Left ventricle myocardium inferior (tissue), 1 donor: ENCODE data around the gene CACNA1I. TPM values are rescaled to one million over a fixed set of nuclear protein-coding genes. Genes with fewer than 3 reads are reported as not detected.
"Not testable (repeated sequence)": the region's sequence is repeated elsewhere in the genome, so short reads cannot be mapped to it uniquely, and the experiment has no call there.

ENCODE experiments used
- DNase-seq: peaks from one replicate; pipeline ENCODE4 v3.0.0-alpha.2; 2020
- H3K27ac ChIP-seq: fragments of 200-600 bp; replicated peaks from 2 replicates; pipeline ENCODE4 v1.8.0; 2021
- H3K27me3 ChIP-seq: fragments of 200-600 bp; 2 replicates; pipeline ENCODE4 v1.8.0; 2021; ENCODE audit warnings: low read depth
- H3K36me3 ChIP-seq: fragments of 200-600 bp; 2 replicates; pipeline ENCODE4 v1.8.0; 2021
- H3K4me1 ChIP-seq: fragments of 200-600 bp; 2 replicates; pipeline ENCODE4 v1.8.0; 2021
- H3K4me3 ChIP-seq: fragments of 200-600 bp; 2 replicates; pipeline ENCODE4 v1.8.0; 2021; ENCODE audit warnings: mild to moderate bottlenecking, moderate library complexity
- H3K9me3 ChIP-seq: fragments of 200-600 bp; replicated peaks from 2 replicates; pipeline ENCODE4 v1.8.0; 2021
- CTCF ChIP-seq: fragments of 200-600 bp; IDR thresholded peaks from 2 replicates; pipeline ENCODE4 v1.8.0; 2021; ENCODE audit warnings: antibody characterized with exemption, mild to moderate bottlenecking, borderline replicate concordance
- intact Hi-C: fragments of 100-400 bp; cut with micrococcal nuclease; formaldehyde crosslinking; loops from one replicate; pipeline ENCODE4 v1.11.0; 2022
- total RNA-seq: library from RNA; stranded (reverse); fragmentation: NEBNext Ultra II Directional; extraction: Animal tissue kit (Norgen Biotek cat#: 25700); gene quantifications from one replicate; pipeline ENCODE4 v1.2.1, GENCODE V29; 2021
- donor health status: DM: no; HTN: yes; CAD: no; lungs with severe emphysema.

The CACNA1I gene
- total RNA-seq, 1 donor from 2014 or later, result 0.05 TPM

- no peak overlapping the region for H3K27ac ChIP-seq
- intact Hi-C loops, result no loop called here
- DNase-seq, result no peak
- no peaks in the 10 kb centered on the region for H3K36me3 ChIP-seq
- no peaks in the 10 kb centered on the region for H3K9me3 ChIP-seq
- H3K4me1 ChIP-seq, result no peaks in the 10 kb centered on the region
- peaks cover 99% of the 10 kb centered on the region for H3K27me3 ChIP-seq
- TF ChIP-seq CTCF, result no peak
- no peak overlapping the region for H3K4me3 ChIP-seq
These were observed 158.8 kb downstream of the CACNA1I start for GRCh38 chr22:39729141-39729934.

- TF ChIP-seq CTCF, result no peak
- Histone ChIP-seq H3K27me3 (peaks cover 99% of the 10 kb centered on the region), H3K27ac (no peak overlapping the region), H3K36me3 (no peaks in the 10 kb centered on the region), H3K4me3 (no peak overlapping the region), H3K4me1 (no peaks in the 10 kb centered on the region), H3K9me3 (no peaks in the 10 kb centered on the region)
- DNase-seq, result no peak
- intact Hi-C loops, result no loop called here
These were observed 160.9 kb downstream of the CACNA1I start for GRCh38 chr22:39731481-39731880.

GRCh38 chr22:39731881-39732555 lies 161.5 kb downstream of the CACNA1I start:
- H3K27ac ChIP-seq, result no peak overlapping the region
- no peaks in the 10 kb centered on the region for H3K9me3 ChIP-seq
- H3K4me1 ChIP-seq, result no peaks in the 10 kb centered on the region
- H3K36me3 ChIP-seq, result no peaks in the 10 kb centered on the region
- intact Hi-C loops, result no loop called here
- no peak overlapping the region for H3K4me3 ChIP-seq
- no peak for DNase-seq
- peaks cover 99% of the 10 kb centered on the region for H3K27me3 ChIP-seq
- TF ChIP-seq CTCF, result no peak

GRCh38 chr22:39732625-39733024 lies 162.1 kb downstream of the CACNA1I start:
- Histone ChIP-seq H3K9me3 (no peaks in the 10 kb centered on the region), H3K4me1 (no peaks in the 10 kb centered on the region), H3K36me3 (no peaks in the 10 kb centered on the region), H3K27me3 (peaks cover 99% of the 10 kb centered on the region), H3K27ac (no peak overlapping the region), H3K4me3 (no peak overlapping the region)
- no peak for DNase-seq
- no peak for TF ChIP-seq CTCF
- intact Hi-C loops, result no loop called here

- no peak for TF ChIP-seq CTCF
- Histone ChIP-seq H3K4me1 (no peaks in the 10 kb centered on the region), H3K9me3 (no peaks in the 10 kb centered on the region), H3K36me3 (no peaks in the 10 kb centered on the region), H3K27ac (no peak overlapping the region), H3K4me3 (no peak overlapping the region), H3K27me3 (peaks cover 99% of the 10 kb centered on the region)
- DNase-seq, result no peak
- intact Hi-C loops, result no loop called here
These were observed 162.6 kb downstream of the CACNA1I start for GRCh38 chr22:39733191-39733590.

GRCh38 chr22:39734046-39734445 lies 163.5 kb downstream of the CACNA1I start:
- intact Hi-C loops, H3K4me1 ChIP-seq, DNase-seq, H3K9me3 ChIP-seq, H3K27ac ChIP-seq, H3K4me3 ChIP-seq, H3K36me3 ChIP-seq: not testable (repeated sequence)
- H3K27me3 ChIP-seq, result peaks cover 99% of the 10 kb centered on the region
